Naive thymus-derived CD8-positive, alpha-beta T cell (primary cell): ENCODE data around the gene KRT4. TPM values are rescaled to one million over a fixed set of nuclear protein-coding genes. Genes with fewer than 3 reads are reported as not detected.
"Not testable (repeated sequence)": the region's sequence is repeated elsewhere in the genome, so short reads cannot be mapped to it uniquely, and the experiment has no call there.

Experiments used
- ATAC-seq, 2 donors: fragments of 150-1000 bp; cut with Tn5 transposase in 1 of 2; sonication (Bioruptor Pico), chemical (Tn5 transposase) in 1 of 2; 1 replicate in 1 of 2; 2 replicates in 1 of 2; pipeline ENCODE4 v1.10.0; 2021; ENCODE audit warnings: mild to moderate bottlenecking in 2 of 2, moderate library complexity in 2 of 2
- POLR2A ChIA-PET: fragments of 350-600 bp; sonication (Branson Sonifier 250); formaldehyde crosslinking; loops from one replicate; lab custom pipeline; 2021; ENCODE audit warnings: antibody characterized with exemption; lab: Charles Lee
- DNase-seq, 10 donors: peaks; one replicate each; pipeline versions ENCODE4 v3.0.0 to v3.0.0-alpha.2; 2020 to 2022
- H3K27ac Mint-ChIP-seq, 10 donors: one replicate each; pipeline ENCODE4 v1.8.0; 2020 to 2022; ENCODE audit warnings: mild to moderate bottlenecking in 10 of 10, mixed read lengths in 10 of 10, moderate library complexity in 4 of 10, inconsistent platforms in 1 of 10
- H3K27me3 Mint-ChIP-seq, 5 donors: one replicate each; pipeline ENCODE4 v1.8.0; 2021 to 2022; ENCODE audit warnings: mixed read lengths in 5 of 5
- H3K36me3 Mint-ChIP-seq, 3 donors: one replicate each; pipeline ENCODE4 v1.8.0; 2020 to 2022; ENCODE audit warnings: mixed read lengths in 3 of 3, mild to moderate bottlenecking in 2 of 3, inconsistent platforms in 1 of 3
- H3K4me1 Mint-ChIP-seq, 4 donors: one replicate each; pipeline ENCODE4 v1.8.0; 2021 to 2022; ENCODE audit warnings: mixed read lengths in 4 of 4
- H3K4me3 Mint-ChIP-seq, 10 donors: one replicate each; pipeline ENCODE4 v1.8.0; 2020 to 2022; ENCODE audit warnings: mild to moderate bottlenecking in 10 of 10, mixed read lengths in 10 of 10, moderate library complexity in 6 of 10, inconsistent platforms in 1 of 10
- H3K9me3 Mint-ChIP-seq, 9 donors: one replicate each; pipeline ENCODE4 v1.8.0; 2020 to 2022; ENCODE audit warnings: mixed read lengths in 9 of 9, mild to moderate bottlenecking in 3 of 9, inconsistent platforms in 1 of 9, moderate library complexity in 1 of 9
- polyA plus RNA-seq, 3 donors: library from polyadenylated mRNA; unstranded; fragments of 300-500 nt; fragmentation: Illumina TruSeq; gene quantifications; one replicate each; pipeline ENCODE4 v1.2.3, GENCODE V29; 2021
- total RNA-seq, 8 experiments: library from RNA in 2 of 8; stranded (reverse) in 2 of 8; gene quantifications; one replicate each; pipeline ENCODE4 v1.2.3 and lab custom pipeline; 2021 to 2026

The KRT4 gene
- total and polyA plus RNA-seq, 5 experiments from 2014 or later, result not detected

DNA sequence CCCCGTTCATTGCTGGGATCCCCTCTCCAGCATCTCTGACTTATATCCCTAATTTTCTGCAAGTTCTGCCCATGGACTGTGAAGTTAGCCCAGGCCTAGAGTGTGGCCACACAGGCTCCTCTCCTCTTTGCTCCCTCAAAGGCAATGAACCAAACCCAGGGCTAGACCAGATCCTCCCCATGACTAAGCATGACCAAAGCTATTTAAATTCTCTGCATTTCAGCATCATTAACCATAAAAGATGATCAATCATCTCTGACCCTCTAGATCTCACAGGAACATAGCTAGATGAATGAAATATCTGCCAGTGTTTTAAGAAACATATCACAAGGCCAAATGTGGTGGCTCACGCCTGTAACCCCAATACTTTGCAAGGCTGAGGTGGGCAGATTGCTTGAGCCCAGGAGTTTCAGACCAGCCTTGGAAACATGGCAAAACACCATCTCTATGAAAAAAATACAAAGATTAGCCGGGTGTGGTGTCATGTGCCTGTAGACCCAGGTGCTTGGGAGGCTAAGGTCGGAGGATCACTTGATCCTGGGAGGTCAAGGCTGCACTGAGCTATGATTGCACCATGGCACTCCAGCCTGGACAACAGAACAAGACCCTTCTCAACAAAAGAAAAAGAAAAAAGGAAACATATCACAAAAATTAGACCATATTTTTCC is 15.8 kb downstream of the KRT4 start:
- no peak overlapping the region for H3K4me3 Mint-ChIP-seq
- no peaks in the 10 kb centered on the region for H3K9me3 Mint-ChIP-seq
- H3K36me3 Mint-ChIP-seq, result no peaks in the 10 kb centered on the region
- peaks cover 0 to 3% (median 0%) of the 10 kb centered on the region in 5 donors for H3K27me3 Mint-ChIP-seq
- ATAC-seq (no peak), DNase-seq (no peak)
- POLR2A ChIA-PET, result no interaction called here
- H3K27ac Mint-ChIP-seq, result no peak overlapping the region
- H3K4me1 Mint-ChIP-seq, result peaks cover 0 to 16% (median 4%) of the 10 kb centered on the region in 4 donors

DNA sequence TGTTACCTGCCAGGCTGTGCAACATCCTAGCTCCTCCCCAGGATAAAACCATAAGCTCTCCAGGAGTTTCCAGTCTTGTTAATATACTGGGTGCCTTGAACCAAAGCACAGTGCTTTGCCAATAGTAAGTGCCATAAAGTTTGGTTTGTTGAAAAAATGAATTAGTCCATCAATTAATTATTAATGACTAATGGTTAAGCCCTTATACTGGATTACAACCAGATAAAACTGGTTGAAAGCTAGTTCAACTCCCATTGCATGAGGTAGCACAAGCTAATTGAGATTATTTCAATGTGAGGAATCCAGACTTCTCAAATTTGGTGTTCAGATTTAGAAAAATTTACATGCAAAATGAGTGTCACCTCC is 16.4 kb downstream of the KRT4 start:
- Mint-ChIP-seq H3K4me3 (no peak overlapping the region), H3K27ac (peak overlapping the region in 1 of 10 donors; percentile 19), H3K9me3 (no peaks in the 10 kb centered on the region), H3K4me1 (peaks cover 0 to 16% (median 4%) of the 10 kb centered on the region in 4 donors), H3K36me3 (no peaks in the 10 kb centered on the region), H3K27me3 (peaks cover 0 to 3% (median 0%) of the 10 kb centered on the region in 5 donors)
- DNase-seq, result no peak
- no peak for ATAC-seq
- POLR2A ChIA-PET, result no interaction called here

DNA sequence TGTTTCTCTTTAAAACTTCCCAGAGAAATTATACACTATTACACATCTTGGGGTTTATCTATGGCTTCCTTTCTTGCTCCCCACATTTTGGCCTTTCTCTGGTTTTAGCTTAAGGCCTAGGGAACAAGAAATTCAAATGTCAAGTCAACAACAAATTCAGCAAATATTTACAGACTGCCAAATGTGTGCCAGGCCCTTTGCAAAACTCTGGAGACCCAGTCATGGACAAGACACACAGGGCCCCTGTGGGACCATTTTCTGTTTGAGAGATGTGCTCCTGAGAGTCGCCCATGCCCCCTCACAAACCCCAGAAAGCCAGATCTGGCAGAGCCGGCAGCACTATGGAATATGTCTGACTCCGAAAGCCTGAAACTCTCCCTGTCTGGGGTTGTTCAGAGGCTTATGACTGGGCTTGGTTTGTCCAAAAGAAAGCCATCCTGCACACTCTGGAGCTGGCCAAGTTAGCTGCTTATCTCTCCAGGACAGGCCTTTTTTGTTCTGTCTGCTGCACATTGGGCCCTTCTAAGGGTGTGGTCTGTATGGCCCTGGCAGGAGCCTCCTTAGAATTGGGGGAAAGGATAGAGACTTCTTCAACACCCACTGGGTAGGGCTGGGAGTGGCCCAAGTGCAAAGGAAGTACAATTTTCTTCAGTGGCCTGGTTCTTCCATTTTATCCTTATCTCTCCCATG is 16.9 kb downstream of the KRT4 start:
- Mint-ChIP-seq H3K36me3 (no peaks in the 10 kb centered on the region), H3K27ac (peak overlapping the region in 1 of 10 donors; percentile 19), H3K4me1 (peaks cover 0 to 13% (median 4%) of the 10 kb centered on the region in 4 donors), H3K4me3 (no peak overlapping the region), H3K27me3 (peaks cover 0 to 3% (median 0%) of the 10 kb centered on the region in 5 donors), H3K9me3 (no peaks in the 10 kb centered on the region)
- POLR2A ChIA-PET, result no interaction called here
- no peak for DNase-seq
- ATAC-seq, result no peak

DNA sequence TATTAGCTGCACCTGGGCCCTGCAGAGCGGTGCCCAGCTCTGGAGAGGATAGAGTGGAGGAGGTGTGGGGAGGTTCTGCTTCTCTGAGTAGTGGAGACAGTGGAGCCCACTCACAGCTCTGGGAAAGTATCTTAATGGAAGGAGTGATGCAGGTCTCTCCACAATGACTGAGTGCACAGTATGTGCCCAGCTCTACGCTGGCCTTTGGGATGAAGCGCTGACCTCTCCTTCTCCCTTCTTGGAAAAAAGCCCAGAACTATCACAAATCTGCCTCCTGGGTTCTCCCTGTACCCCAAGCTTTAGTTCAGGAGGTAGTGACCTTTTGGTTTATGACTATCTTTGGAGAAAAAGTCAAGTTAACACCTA is 17.5 kb downstream of the KRT4 start:
- DNase-seq, result no peak
- H3K9me3 Mint-ChIP-seq, result no peaks in the 10 kb centered on the region
- peaks cover 0 to 7% (median 2%) of the 10 kb centered on the region in 5 donors for H3K27me3 Mint-ChIP-seq
- no peak for ATAC-seq
- H3K36me3 Mint-ChIP-seq, result no peaks in the 10 kb centered on the region
- H3K4me1 Mint-ChIP-seq, result peaks cover 0 to 14% (median 5%) of the 10 kb centered on the region in 4 donors
- no peak overlapping the region for H3K4me3 Mint-ChIP-seq
- POLR2A ChIA-PET, result no interaction called here
- H3K27ac Mint-ChIP-seq, result no peak overlapping the region

DNA sequence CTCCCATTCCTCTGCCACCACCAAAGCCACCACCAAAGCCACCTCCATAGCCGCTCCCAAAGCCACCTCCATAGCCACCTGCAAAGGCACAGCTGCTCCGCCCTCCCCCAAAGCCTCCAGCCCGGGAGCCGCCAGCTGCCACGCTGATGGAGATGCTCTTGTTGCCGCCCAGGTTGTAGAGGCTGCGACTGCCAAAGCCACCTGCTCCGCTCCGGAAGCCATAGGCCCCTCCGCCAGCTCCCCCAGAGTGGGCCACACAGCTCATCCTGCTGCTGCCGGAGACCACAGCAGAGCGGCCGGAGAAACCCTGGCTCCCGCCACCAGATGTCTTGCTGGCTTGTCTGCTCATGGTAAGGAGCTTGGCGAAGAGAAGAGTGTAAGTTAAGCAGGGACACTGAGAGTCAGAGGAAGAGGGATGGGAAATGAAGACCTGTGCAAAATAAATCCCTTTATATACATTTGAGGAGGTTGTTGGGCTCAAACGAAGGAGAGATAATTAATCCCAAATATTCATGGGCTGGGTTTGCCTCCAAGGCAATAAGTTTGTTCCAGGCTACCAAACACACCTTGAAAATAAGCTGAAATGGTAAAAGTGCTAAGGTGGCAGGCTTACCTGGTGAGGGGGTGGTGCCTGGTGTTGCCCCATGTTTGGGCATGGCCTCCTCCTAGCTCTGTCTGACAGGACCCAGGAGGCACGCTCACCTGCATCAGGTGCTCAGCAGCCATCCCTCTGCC is 18.1 kb downstream of the KRT4 start, which contains the start of gene KRT3:
Gene KRT3, minus strand, starts transcription at position 424 of the 735 bp plus-strand sequence. Its CDS starts 75 bp downstream, at position 349.
- Mint-ChIP-seq H3K4me1 (peaks cover under 1 to 13% (median 5%) of the 10 kb centered on the region in 4 donors), H3K27me3 (peaks cover 0 to 7% (median 2%) of the 10 kb centered on the region in 5 donors), H3K36me3 (no peaks in the 10 kb centered on the region), H3K4me3 (no peak within 1 kb of the TSS), H3K27ac (peak within 1 kb of the TSS in 1 of 10 donors; percentile 39), H3K9me3 (no peaks in the 10 kb centered on the region)
- DNase-seq (no peak), ATAC-seq (no peak)
- POLR2A ChIA-PET, result no interaction called here

DNA sequence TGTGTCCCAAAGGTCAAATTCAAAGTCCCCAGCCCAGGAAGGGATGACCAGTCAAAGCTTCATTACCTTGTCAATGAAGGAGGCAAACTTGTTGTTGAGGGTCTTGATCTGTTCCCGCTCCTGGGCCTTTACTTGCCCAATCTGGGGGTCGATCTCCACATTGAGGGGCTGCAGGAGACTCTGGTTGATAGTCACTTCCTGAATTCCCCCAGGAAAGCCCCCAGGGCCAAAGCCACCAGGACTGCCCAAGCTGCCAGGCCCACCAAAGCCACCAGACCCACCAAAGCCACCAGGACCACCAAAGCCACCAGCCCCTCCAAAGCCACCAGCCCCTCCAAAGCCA is 18.6 kb downstream of the KRT4 start:
- H3K4me3 Mint-ChIP-seq, H3K36me3 Mint-ChIP-seq, POLR2A ChIA-PET, H3K9me3 Mint-ChIP-seq, DNase-seq, ATAC-seq: not testable (repeated sequence)
- Mint-ChIP-seq H3K27me3 (peaks cover 2 to 12% (median 7%) of the 10 kb centered on the region in 5 donors), H3K4me1 (peaks cover 6 to 17% (median 8%) of the 10 kb centered on the region in 4 donors), H3K27ac (peak overlapping the region in 1 of 10 donors; percentile 39)

DNA sequence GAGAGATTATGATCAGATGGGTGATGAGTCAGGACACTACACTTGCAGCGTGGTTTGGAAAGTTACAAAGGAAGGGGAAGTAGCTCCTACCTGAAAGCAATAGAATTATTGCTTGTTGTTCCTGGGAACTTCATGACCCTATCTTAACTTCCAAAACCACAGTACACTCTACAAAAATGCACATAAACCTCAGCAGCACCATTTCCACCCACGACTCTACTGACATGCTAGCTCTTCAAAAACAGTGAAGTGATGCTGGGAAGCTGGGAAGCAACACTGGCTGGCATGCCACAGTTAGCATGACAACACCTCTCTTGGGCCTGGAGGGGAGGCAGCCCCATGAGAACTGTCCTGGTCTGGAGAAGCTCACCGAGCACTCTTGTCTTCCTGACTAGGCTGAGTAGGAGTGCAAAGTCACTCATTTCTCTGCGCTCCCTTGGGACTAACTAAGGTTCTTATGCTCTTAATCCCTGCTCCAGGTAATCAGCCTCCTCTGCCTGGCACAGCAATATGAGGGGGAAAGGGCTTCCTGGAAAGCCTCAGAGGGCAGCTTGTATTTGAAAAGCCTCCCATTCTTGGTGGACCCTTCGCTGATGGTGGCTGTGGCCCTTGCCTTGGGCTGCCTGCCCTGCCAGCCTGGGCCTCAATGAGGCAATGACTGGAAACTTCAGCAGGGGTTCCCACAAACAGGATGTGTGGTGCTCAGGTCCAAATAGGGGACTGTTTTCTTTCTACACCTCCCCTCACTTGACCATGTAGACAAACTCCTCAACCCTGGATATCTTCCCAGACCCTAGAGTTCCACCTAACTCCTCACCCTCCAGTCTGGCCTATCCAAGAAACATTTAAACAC is 19.2 kb downstream of the KRT4 start:
- Mint-ChIP-seq H3K4me3 (no peak overlapping the region), H3K36me3 (no peaks in the 10 kb centered on the region), H3K27me3 (peaks cover 2 to 14% (median 11%) of the 10 kb centered on the region in 5 donors), H3K9me3 (no peaks in the 10 kb centered on the region), H3K27ac (peak overlapping the region in 2 of 10 donors; percentile 17 to 39), H3K4me1 (peaks cover 11 to 18% (median 12%) of the 10 kb centered on the region in 4 donors)
- DNase-seq, result no peak
- no peak for ATAC-seq
- POLR2A ChIA-PET, result interaction anchor here (1.1 kb wide), 1 partner anchor 22 kb away, joined by 3 read pairs; no protein-coding TSS in a partner anchor

DNA sequence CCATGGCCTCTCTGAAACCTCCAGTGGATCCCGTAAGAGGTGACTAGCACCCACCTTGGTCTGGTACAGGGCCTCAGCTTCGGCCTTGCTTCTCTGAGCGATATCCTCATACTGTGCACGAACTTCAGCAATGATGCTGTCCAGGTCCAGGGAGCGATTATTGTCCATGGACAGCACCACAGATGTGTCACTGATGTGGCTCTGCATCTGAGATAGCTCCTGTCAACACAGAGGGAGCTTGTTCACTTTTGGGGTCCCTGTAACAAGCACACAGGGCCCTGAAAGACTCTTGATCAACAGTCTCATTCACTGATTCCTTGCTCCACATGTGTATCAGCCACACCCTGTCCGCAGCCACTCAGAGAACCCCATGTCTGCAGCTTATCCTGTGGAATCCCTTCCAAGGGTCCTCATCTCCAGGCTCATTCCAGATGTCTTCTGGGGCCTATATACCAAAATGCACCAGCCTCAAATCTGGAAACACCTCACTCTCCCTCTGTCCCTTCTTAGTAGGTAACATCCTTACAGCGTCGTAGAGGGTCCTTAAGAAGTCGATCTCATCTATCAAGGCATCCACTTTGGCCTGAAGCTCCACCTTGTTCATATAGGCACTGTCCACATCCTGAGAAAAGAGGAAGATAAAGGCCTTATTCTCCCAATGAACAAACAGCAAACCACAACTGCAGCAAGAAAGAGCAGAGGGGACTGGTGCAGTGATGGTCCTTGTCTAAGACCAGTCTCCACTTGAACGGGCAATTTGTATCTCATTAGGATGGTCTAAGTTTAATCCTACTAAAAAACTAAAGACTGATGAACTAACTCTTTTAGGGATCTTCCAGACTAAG is 21.5 kb downstream of the KRT4 start:
- Mint-ChIP-seq H3K4me1 (peaks cover 18 to 24% (median 22%) of the 10 kb centered on the region in 4 donors), H3K27ac (peak overlapping the region in 2 of 10 donors; percentile 3 to 17), H3K36me3 (no peaks in the 10 kb centered on the region), H3K9me3 (no peaks in the 10 kb centered on the region), H3K4me3 (no peak overlapping the region), H3K27me3 (peaks cover 12 to 33% (median 28%) of the 10 kb centered on the region in 5 donors)
- ATAC-seq (no peak), DNase-seq (no peak)
- POLR2A ChIA-PET, result no interaction called here

DNA sequence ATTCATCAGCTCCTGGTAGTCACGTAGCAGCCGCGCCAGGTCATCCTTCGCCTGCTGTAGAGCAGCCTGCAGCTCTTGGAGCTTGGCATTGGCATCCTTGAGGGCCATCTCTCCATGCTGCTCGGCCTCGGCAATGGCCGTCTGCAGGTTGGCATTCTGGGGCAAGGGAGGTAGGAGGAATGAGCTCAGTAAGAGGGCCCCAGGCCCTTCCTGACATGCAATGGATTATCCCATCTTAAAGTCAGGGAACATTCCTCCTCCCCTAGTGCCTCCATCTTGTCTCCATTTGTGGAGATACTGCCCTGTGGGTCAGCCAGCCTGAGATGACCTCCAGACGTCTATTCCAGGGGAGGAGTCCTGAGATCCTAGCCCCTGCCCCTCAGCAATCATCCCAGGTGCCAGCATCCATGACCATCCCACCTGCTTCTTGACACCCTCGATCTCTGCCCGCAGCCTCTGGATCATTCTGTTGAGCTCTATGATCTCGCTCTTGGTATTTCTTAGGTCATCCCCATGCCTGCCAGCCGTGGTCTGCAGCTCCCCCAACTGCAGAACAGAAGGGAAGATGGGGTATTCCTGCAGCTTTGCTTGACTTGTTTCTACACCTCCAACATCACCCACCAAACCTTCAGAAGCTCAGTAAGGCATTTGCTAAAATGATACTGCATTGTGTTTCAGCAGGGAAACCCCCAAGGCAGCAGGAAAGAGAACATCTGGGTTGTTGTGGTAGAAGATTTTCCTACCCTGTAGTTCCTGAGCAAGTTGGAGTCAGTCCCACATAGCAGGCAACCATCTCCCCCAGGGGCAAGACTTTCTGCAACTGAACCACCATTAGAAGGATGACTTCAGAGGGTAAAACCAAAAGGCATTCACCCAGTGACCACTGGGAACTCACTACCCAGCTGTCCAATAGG is 22.4 kb downstream of the KRT4 start:
- Mint-ChIP-seq H3K27me3 (peaks cover 12 to 33% (median 28%) of the 10 kb centered on the region in 5 donors), H3K9me3 (no peaks in the 10 kb centered on the region), H3K4me3 (no peak overlapping the region), H3K36me3 (no peaks in the 10 kb centered on the region), H3K4me1 (peaks cover 18 to 24% (median 22%) of the 10 kb centered on the region in 4 donors), H3K27ac (peak overlapping the region in 2 of 10 donors; percentile 41 to 75)
- POLR2A ChIA-PET, result interaction anchor here (1.3 kb wide), 1 partner anchor 181 kb away, joined by 4 read pairs; no protein-coding TSS in a partner anchor
- DNase-seq, result no peak
- no peak for ATAC-seq

DNA sequence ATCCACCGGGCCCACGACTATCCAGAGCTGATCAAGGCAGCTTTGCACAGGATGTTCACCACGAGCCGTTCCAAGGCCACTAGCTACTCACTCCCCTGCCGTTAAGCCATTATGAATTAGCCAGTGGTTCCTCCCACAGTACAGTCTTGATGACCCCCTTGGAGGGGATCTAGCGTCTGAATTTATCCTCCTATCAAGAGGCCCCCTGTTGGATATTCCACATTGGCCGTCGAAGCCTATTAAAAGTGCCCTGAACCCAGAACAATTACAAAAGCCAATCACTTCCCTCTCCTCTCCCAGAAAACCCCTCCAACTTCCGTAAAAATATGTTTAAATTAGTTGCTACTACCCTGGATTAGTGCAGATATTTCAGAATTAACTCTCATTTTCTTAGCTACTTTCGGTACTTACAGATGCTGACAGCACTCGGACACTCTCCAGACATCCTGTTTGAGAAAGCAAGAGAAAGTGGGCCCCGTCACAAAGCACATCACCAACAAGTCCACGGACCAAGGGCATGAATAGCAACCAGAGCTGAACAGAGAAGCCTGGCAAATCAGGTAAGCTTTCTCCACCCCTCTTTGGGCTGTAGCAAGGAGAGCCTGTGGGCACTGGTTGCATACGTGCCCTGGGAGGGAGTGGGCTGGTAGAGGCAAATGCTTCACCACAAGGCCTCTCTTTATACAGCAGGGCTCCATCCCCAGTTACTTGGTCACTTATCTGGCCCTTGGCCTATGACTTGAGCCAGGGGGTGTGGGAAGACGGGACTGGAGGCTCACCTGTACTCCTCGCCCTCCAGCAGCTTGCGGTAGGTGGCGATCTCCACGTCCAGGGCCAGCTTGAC is 23.3 kb downstream of the KRT4 start:
- DNase-seq (no peak), ATAC-seq (no peak)
- H3K27ac Mint-ChIP-seq, result peak overlapping the region in 1 of 10 donors; percentile 84
- no peaks in the 10 kb centered on the region for H3K36me3 Mint-ChIP-seq
- H3K4me3 Mint-ChIP-seq, result peak overlapping the region in 5 of 10 donors; percentile 12 to 59 (median 39)
- peaks cover 12 to 34% (median 28%) of the 10 kb centered on the region in 5 donors for H3K27me3 Mint-ChIP-seq
- POLR2A ChIA-PET, result interaction anchor here (1.3 kb wide), 1 partner anchor 180 kb away, joined by 4 read pairs; no protein-coding TSS in a partner anchor
- peaks cover 0 to 5% (median 0%) of the 10 kb centered on the region in 9 donors for H3K9me3 Mint-ChIP-seq
- H3K4me1 Mint-ChIP-seq, result peaks cover 18 to 24% (median 22%) of the 10 kb centered on the region in 4 donors
